H1 (cell line): Measurements from ENCODE around the gene TNFRSF13B. TPM values are rescaled to one million over a fixed set of nuclear protein-coding genes. Genes with fewer than 3 reads are reported as not detected.

Experiments used
- CTCF ChIA-PET: fragments of 300-600 bp; sonication (Branson Sonifier 250); formaldehyde crosslinking; loops from one replicate; lab custom pipeline; 2021; ENCODE audit not compliant: partially characterized antibody; lab: Charles Lee
- POLR2A ChIA-PET: fragments of 300-600 bp; sonication (Branson Sonifier 250); formaldehyde crosslinking; loops from one replicate; lab custom pipeline; 2021; ENCODE audit warnings: inconsistent platforms; ENCODE audit not compliant: partially characterized antibody; lab: Charles Lee
- DNase-seq, 2 experiments: peaks; one replicate each; pipeline versions ENCODE4 v3.0.0 to v3.0.0-alpha.2; 2010 to 2022; ENCODE audit warnings: low spot score in 2 of 2, low read depth in 1 of 2, mixed read lengths in 1 of 2
- FAIRE-seq: peaks from 2 replicates; lab custom pipeline; 2011; peaks lifted over from hg19 to GRCh38; lab: Jason Lieb, UNC
- H2AFZ ChIP-seq: 2 replicates; pipeline ENCODE4 v1.8.1; 2012; ENCODE audit warnings: low read length, inconsistent platforms
- H2AK5ac ChIP-seq: 2 replicates; pipeline ENCODE4 v1.6.1; 2013; ENCODE audit warnings: low read depth, low read length
- H2BK120ac ChIP-seq: replicated peaks from 2 replicates; pipeline ENCODE3; 2013; ENCODE audit warnings: low read depth, low read length, inconsistent platforms
- H2BK12ac ChIP-seq: 2 replicates; pipeline ENCODE4 v1.6.1; 2013; ENCODE audit warnings: low read depth, low read length
- H2BK15ac ChIP-seq: 2 replicates; pipeline ENCODE4 v1.6.1; 2013; ENCODE audit warnings: low read length
- H2BK20ac ChIP-seq: 2 replicates; pipeline ENCODE4 v1.6.1; 2013; ENCODE audit warnings: low read length
- H2BK5ac ChIP-seq: 2 replicates; pipeline ENCODE4 v1.6.1; 2013; ENCODE audit warnings: low read depth, low read length
- H3K14ac ChIP-seq: 2 replicates; pipeline ENCODE4 v1.6.1; 2013; ENCODE audit warnings: inconsistent platforms; ENCODE audit not compliant: insufficient read length
- H3K18ac ChIP-seq: 2 replicates; pipeline ENCODE4 v1.6.1; 2013; ENCODE audit warnings: low read length; ENCODE audit errors: extremely low read depth
- H3K23ac ChIP-seq: 2 replicates; pipeline ENCODE4 v1.6.1; 2013; ENCODE audit warnings: inconsistent platforms; ENCODE audit not compliant: insufficient read length
- H3K23me2 ChIP-seq: 2 replicates; pipeline ENCODE4 v1.6.1; 2013; ENCODE audit warnings: low read depth, low read length
- H3K27ac ChIP-seq: 2 replicates; pipeline ENCODE4 v1.6.1; 2011; ENCODE audit warnings: low read depth, low read length, inconsistent platforms
- H3K27me3 ChIP-seq, 4 experiments: replicated peaks in 1 of 4; 1 replicate in 1 of 4; 2 replicates in 3 of 4; pipeline versions ENCODE4 v1.6.1 to v1.8.1; 2011 to 2013; ENCODE audit warnings: low read length in 3 of 4, mild to moderate bottlenecking in 3 of 4, inconsistent platforms in 2 of 4, mixed read lengths in 2 of 4, moderate library complexity in 1 of 4; ENCODE audit not compliant: control insufficient read depth in 3 of 4, insufficient read depth in 3 of 4; ENCODE audit errors: extremely low read depth in 1 of 4
- H3K36me3 ChIP-seq, 4 experiments: 2 replicates each; pipeline versions ENCODE4 v1.6.1 to v1.8.1; 2011 to 2013; ENCODE audit warnings: mild to moderate bottlenecking in 4 of 4, low read length in 3 of 4, moderate library complexity in 2 of 4, control low read depth in 1 of 4, inconsistent platforms in 1 of 4; ENCODE audit not compliant: insufficient read depth in 4 of 4, control insufficient read depth in 2 of 4
- H3K4ac ChIP-seq: replicated peaks from 2 replicates; pipeline ENCODE3; 2013; ENCODE audit warnings: low read length, low read depth, mixed read lengths, inconsistent platforms; ENCODE audit not compliant: insufficient read length
- H3K4me1 ChIP-seq, 4 experiments: replicated peaks in 1 of 4; 1 replicate in 1 of 4; 2 replicates in 3 of 4; pipeline versions ENCODE4 v1.6.1 to v1.8.1; 2011 to 2013; ENCODE audit warnings: low read length in 3 of 4, inconsistent platforms in 2 of 4, mixed read lengths in 1 of 4; ENCODE audit not compliant: insufficient read depth in 4 of 4, control insufficient read depth in 3 of 4
- H3K4me2 ChIP-seq, 2 experiments: 2 replicates each; pipeline versions ENCODE4 v1.6.1 to v1.8.1; 2011 to 2013; ENCODE audit warnings: low read depth in 2 of 2, low read length in 2 of 2, control low read depth in 1 of 2, inconsistent platforms in 1 of 2, mild to moderate bottlenecking in 1 of 2; ENCODE audit not compliant: insufficient read depth in 1 of 2
- H3K4me3 ChIP-seq, 4 experiments: fragments of 200-600, 300-600 bp in 1 of 4; sonication (generic), shearing (Covaris generic), sonication (Bioruptor Twin) in 1 of 4; 2 replicates each; pipeline versions ENCODE4 v1.5.1 to v1.8.1; 2011 to 2016; ENCODE audit warnings: low read length in 4 of 4, low read depth in 3 of 4, control low read depth in 2 of 4, inconsistent platforms in 2 of 4, mild to moderate bottlenecking in 2 of 4, mixed read lengths in 1 of 4, moderate library complexity in 1 of 4; ENCODE audit not compliant: insufficient read depth in 2 of 4; ENCODE audit errors: extremely low read depth in 1 of 4
- H3K56ac ChIP-seq: replicated peaks from 2 replicates; pipeline ENCODE3; 2013; ENCODE audit warnings: low read depth, mild to moderate bottlenecking, mixed read lengths, low read length, inconsistent platforms; ENCODE audit not compliant: insufficient read length
- H3K79me1 ChIP-seq: 2 replicates; pipeline ENCODE4 v1.6.1; 2013; ENCODE audit warnings: low read depth, low read length, control low read depth
- H3K79me2 ChIP-seq, 2 experiments: 2 replicates each; pipeline versions ENCODE4 v1.6.1 to v1.8.1; 2012 to 2013; ENCODE audit warnings: low read length in 2 of 2, mild to moderate bottlenecking in 2 of 2, inconsistent platforms in 1 of 2; ENCODE audit not compliant: insufficient read depth in 2 of 2, control insufficient read depth in 1 of 2
- H3K9ac ChIP-seq, 4 experiments: replicated peaks in 1 of 4; 1 replicate in 1 of 4; 2 replicates in 3 of 4; pipeline versions ENCODE4 v1.6.1 to v1.8.1; 2011 to 2013; ENCODE audit warnings: low read depth in 3 of 4, low read length in 3 of 4, control low read depth in 2 of 4, mild to moderate bottlenecking in 2 of 4, moderate library complexity in 2 of 4, inconsistent platforms in 1 of 4; ENCODE audit errors: extremely low read depth in 1 of 4
- H3K9me3 ChIP-seq, 2 experiments: 2 replicates each; pipeline versions ENCODE4 v1.6.1 to v1.8.1; 2012 to 2013; ENCODE audit warnings: mild to moderate bottlenecking in 2 of 2, moderate library complexity in 2 of 2, control low read depth in 1 of 2, inconsistent platforms in 1 of 2, low read depth in 1 of 2, low read length in 1 of 2, mixed read lengths in 1 of 2; ENCODE audit not compliant: insufficient read depth in 2 of 2
- H4K20me1 ChIP-seq, 2 experiments: replicated peaks in 1 of 2; 2 replicates each; pipeline versions ENCODE3 to v1.8.1; 2011 to 2013; ENCODE audit warnings: inconsistent platforms in 2 of 2, low read length in 2 of 2, mild to moderate bottlenecking in 1 of 2; ENCODE audit not compliant: insufficient read depth in 2 of 2, control insufficient read depth in 1 of 2
- H4K5ac ChIP-seq: 2 replicates; pipeline ENCODE4 v1.6.1; 2013; ENCODE audit warnings: low read length, low read depth, mixed read lengths, inconsistent platforms; ENCODE audit not compliant: insufficient read length
- H4K8ac ChIP-seq: 2 replicates; pipeline ENCODE4 v1.8.0; 2013; ENCODE audit warnings: mild to moderate bottlenecking, moderate library complexity, low read length, inconsistent platforms; ENCODE audit not compliant: insufficient read depth; ENCODE audit errors: extremely low read depth
- H4K91ac ChIP-seq: replicated peaks from 2 replicates; pipeline ENCODE3; 2013; ENCODE audit warnings: low read length, mixed read lengths, inconsistent platforms; ENCODE audit not compliant: insufficient read length
- ASH2L ChIP-seq: fragments of 200-600, 300-600 bp; sonication (generic); IDR thresholded peaks from one replicate; pipeline ENCODE4 v1.7.1; 2017; ENCODE audit warnings: low read length
- BACH1 ChIP-seq: IDR thresholded peaks from 2 replicates; pipeline ENCODE4 v1.6.1; 2012; ENCODE audit warnings: low read length, improper control_type of control experiment
- EZH2 ChIP-seq: fragments of 200-600 bp; sonication (generic); IDR thresholded peaks from 2 replicates; pipeline ENCODE4 v1.7.1; 2012; ENCODE audit warnings: low read depth, mild to moderate bottlenecking, moderate library complexity, low read length, inconsistent platforms; ENCODE audit not compliant: severe bottlenecking
- FOSL1 ChIP-seq: IDR thresholded peaks from 2 replicates; pipeline ENCODE4 v1.6.1; 2011; ENCODE audit warnings: mild to moderate bottlenecking, low read depth, low read length, moderate library complexity; ENCODE audit not compliant: insufficient read depth
- MAFK ChIP-seq: IDR thresholded peaks from 2 replicates; pipeline ENCODE4 v1.6.1; 2012; ENCODE audit warnings: low read depth, mild to moderate bottlenecking, improper control_type of control experiment, low read length
- NRF1 ChIP-seq: IDR thresholded peaks from 2 replicates; pipeline ENCODE4 v1.6.1; 2011; ENCODE audit warnings: mild to moderate bottlenecking, low read depth, low read length, improper control_type of control experiment
- WGBS, 2 experiments: shearing (Covaris generic) in 1 of 2; methylation state at CpG; one replicate each; pipeline versions ENCODE4 v1.1.6 to v1.1.7; 2013 to 2015; ENCODE audit warnings: low lambda C conversion rate in 2 of 2, mixed read lengths in 2 of 2, inconsistent platforms in 1 of 2, low coverage in 1 of 2, missing lambda C conversion rate in 1 of 2; ENCODE audit not compliant: insufficient replicate concordance in 2 of 2, insufficient coverage in 1 of 2, insufficient read length in 1 of 2; ENCODE audit errors: extremely low coverage in 1 of 2, missing lambda C conversion rate in 1 of 2; 5-methylcytosine and 5-hydroxymethylcytosine counted together
- polyA plus RNA-seq, 7 experiments: library from polyadenylated mRNA; depleted of rRNA in 3 of 7; stranded (reverse) in 5 of 7; unstranded in 2 of 7; fragments of >200 nt in 5 of 7; fragments of 200-250 nt in 2 of 7; gene quantifications; 1 replicate in 5 of 7; 2 replicates in 1 of 7; 4 replicates in 1 of 7; pipeline versions ENCODE4 v1.2.1 to v1.2.3, GENCODE V29; 2011 to 2013; ENCODE audit warnings: missing spikeins in 2 of 7, mixed read lengths in 2 of 7
- total RNA-seq: library from RNA; stranded (reverse); fragmentation: NEBNext Ultra II Directional; extraction: Animal tissue kit (Norgen Biotek cat#: 25700); gene quantifications from 2 replicates; pipeline ENCODE4 v1.2.1, GENCODE V29; 2021

The TNFRSF13B gene
- total and polyA plus RNA-seq, 2 of the 8 experiments (the other 6 are each of a cell fraction or from before 2014, with no cell fraction given) = not detected

DNA sequence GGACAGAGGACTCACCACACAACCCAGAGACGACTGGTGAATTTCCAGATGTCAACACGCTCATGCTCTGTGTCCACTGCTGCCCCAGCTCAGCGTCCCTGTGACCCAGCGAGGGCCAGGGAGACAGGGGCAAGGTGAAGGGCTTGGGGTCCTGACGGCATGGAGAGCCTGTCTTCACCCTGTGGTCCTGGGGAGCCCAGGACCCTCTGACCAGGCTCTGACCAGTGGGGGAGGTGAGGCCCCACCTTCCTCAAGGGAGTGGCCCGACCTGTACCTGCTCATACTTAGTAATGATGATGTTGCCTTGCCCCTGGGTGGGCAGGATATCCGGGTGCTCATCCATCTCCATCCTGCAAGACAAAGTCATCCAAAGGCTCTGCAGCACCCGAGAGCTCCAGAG is 39.8 kb downstream of the TNFRSF13B start:
- WGBS, 2 experiments = 92% methylated on average over 8 of the region's 8 CpGs; no CpG with 5 or more reads in 1 of the 2 experiments
- TF ChIP-seq EZH2 = no peak
- TF ChIP-seq FOSL1 = no peak
- no peak for TF ChIP-seq BACH1
- TF ChIP-seq ASH2L = no peak
- TF ChIP-seq MAFK = no peak
- TF ChIP-seq NRF1 = no peak

More for the DNA sequence above, 39.8 kb downstream of the TNFRSF13B start:
- Histone ChIP-seq H4K91ac (no peak overlapping the region), H3K23ac (no peak overlapping the region), H3K36me3 (no peaks in the 10 kb centered on the region), H3K23me2 (no peaks in the 10 kb centered on the region), H3K79me1 (no peaks in the 10 kb centered on the region), H3K27ac (no peak overlapping the region), H2BK20ac (no peak overlapping the region), H3K9me3 (no peaks in the 10 kb centered on the region), H4K5ac (no peak overlapping the region), H4K8ac (no peak overlapping the region), H3K56ac (no peak overlapping the region), H4K20me1 (no peaks in the 10 kb centered on the region), H3K4me3 (no peak overlapping the region), H2AK5ac (no peak overlapping the region), H3K18ac (no peak overlapping the region), H3K9ac (no peak overlapping the region), H3K4me2 (no peak overlapping the region), H3K4me1 (peaks cover 0 to 2% (median 0%) of the 10 kb centered on the region in 4 experiments; a peak in 1 of 7 replicates), H3K27me3 (no peaks in the 10 kb centered on the region), H3K14ac (no peak overlapping the region), H2AFZ (no peak overlapping the region), H3K79me2 (no peaks in the 10 kb centered on the region), H2BK15ac (no peak overlapping the region), H3K4ac (no peak overlapping the region), H2BK5ac (no peak overlapping the region), H2BK120ac (no peak overlapping the region), H2BK12ac (no peak overlapping the region)
- ChIA-PET CTCF (interaction anchor here (1.4 to 1.7 kb wide), 2 partner anchors 45 to 60 kb away, joined by 3 to 5 read pairs; no protein-coding TSS in a partner anchor), POLR2A (no interaction called here)
- DNase-seq (no peak), FAIRE-seq (no peak)
